8988T (cell line): ENCODE data around the gene UST.
"Not testable (repeated sequence)": the region's sequence is repeated elsewhere in the genome, so short reads cannot be mapped to it uniquely, and the experiment has no call there.

ENCODE experiments used
- DNase-seq: peaks from one replicate; pipeline ENCODE4 v3.0.0; 2011

Gene UST

DNA sequence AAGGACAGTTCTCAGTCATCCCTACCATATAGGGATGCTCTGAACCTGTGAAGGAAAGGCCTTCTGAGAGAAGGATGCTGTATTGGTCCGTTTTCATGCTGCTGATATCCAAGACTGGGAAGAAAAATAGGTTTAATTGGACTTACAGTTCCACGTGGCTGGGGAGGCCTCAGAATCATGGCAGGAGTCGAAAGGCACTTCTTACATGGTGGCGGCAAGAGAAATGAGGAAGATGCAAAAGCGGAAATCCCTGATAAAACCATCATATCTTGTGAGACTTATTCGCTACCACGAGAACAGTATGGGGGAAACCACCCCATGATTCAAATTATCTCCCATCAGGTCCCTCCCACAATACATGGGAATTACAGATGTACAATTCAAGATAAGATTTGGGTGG lies 209.3 kb downstream of the UST start:
- DNase-seq: not testable (repeated sequence)

DNA sequence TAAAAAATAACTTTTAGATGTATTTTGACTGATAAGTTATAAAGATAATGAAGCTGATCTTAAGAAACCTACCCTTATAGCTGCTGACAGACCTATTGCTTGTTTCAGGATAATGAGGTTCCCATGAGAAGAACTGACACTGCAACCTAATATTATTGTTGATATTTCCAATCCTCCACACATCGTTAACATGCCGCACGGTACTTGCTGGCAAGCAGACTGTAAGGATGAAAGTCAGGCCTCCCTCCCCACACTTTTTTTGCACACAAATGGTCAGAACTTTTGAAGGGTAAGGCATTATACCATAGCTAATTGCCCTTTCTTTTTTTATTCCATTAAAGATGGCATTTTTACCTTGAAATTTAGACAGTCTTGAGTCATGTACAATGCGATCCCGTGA lies 210.9 kb downstream of the UST start:
- DNase-seq: no peak

DNA sequence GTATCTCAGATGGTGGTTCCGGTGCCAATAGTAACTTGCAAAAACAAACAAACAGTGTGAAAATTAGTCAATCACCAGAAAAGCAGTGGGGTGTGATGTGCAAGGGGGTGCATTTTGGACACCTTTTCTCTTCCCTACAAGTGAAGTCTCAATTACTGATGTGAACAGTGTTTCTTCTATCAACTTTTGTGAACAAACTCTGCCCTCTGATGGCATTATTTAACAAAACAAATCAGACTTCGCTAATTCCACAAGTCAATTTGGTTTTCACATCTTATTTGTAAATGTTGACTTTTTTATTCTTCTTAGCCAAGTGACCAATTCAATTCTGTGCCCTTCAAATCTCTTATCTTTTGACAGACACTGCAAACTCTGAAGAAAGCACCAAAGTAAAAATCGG lies 212.2 kb downstream of the UST start:
- DNase-seq: no peak

DNA sequence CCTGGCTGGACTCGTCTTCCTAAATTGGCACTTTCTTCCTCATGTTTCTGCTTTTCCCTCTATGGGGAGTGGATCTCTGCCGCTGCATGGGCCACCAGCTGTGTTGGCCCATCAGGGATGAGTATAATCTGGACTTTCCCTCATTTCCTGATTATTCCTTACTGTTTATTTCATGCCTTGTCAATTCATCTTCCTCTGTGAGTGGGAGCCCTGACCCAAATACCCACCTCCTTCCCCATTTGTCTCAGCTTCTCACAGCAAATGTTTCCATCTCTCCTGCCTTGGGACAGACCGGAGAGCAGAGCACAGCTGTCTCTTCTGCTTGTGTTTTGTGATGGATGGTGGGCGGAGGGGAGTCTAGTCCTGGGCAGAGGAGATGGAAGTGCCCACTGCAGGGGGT lies 212.7 kb downstream of the UST start:
- no peak for DNase-seq

DNA sequence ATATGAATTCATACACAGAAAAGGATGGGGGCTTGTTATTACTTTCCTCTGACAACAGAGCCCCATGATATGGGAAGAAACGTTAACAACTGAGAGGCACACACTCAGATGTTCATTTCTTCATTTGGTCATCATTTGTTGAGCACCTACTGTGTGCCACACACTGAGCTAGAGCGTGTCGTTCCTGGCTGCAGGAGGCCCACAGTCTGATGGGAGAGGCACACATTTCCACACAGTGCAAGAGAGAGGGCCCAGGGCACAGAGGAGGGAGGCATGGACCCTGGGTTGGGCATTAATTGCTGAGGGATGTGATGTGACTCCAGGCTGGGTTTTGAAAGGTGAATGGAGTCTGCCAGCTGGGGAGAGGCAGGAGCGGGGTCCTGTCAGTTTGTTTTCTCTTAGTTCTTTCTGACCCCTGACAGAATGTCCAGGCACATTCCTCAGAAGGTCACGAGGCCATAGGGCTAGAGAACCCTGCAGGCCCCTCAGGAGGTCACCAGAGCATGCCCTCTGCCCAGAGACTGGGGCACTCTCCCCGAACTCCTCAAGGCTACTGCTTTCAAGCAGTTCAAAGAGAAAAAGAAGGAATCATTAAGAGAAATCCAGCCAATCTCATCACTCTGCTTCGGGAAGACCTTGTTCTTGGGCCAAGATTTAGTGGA lies 216.2 kb downstream of the UST start:
- DNase-seq: no peak

DNA sequence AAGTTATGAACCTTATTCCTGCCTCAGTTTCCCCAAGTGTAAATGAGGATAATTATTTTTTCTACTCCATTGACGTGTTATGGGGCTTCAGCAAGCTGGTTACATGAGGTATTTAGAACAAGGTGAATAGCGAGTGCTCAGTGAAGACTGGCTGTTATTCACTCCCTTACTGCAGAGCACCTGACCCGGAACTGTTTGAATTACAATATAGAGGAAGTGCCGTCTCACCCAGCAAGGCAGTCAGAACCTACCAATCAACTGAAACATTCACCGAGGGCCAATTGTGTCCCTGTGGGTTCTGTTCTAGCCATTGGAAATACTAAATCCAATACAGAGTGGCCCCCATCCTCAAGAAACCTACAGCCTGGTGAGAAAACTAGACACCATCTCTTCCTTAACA lies 216.9 kb downstream of the UST start:
- no peak for DNase-seq

DNA sequence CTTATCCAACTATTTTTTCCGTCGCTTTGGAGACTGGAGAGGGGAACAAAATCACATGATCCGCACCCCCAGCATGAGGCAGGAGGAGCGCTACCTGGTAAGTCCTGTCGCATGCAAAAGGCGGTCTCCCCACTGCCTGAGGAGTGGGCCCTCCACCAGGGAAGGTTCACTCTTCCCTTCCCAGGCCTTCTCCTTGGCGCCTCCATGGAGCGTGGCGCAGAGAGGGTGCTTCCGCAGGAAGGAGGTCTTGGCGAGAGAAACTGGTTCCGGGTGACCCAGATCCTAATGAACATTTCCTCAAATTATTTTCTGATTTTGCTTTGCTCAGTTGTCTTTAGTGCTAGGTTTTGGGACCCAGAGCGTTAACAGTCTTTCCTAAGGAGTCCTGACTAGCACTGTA lies 217.6 kb downstream of the UST start:
- no peak for DNase-seq

DNA sequence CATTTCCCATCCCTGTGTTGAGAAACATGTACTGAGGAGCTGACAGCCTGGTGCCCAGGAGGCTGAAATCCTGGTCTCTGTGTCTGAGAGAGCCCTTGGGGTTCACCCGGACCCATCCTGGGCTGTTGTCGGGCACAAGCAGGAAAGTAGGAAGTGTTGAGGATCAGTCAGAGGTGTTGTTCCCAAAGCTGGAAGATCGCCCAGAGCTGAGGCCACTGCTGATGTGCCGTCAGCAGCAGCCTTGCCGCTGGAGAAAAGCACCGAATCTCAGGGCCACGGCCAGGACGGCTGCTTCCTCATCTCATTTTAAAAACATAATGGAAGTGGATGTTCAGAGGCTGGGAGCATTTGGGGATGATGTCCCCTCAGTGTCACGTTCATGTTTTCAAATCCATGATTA lies 218.5 kb downstream of the UST start:
- DNase-seq: no peak

DNA sequence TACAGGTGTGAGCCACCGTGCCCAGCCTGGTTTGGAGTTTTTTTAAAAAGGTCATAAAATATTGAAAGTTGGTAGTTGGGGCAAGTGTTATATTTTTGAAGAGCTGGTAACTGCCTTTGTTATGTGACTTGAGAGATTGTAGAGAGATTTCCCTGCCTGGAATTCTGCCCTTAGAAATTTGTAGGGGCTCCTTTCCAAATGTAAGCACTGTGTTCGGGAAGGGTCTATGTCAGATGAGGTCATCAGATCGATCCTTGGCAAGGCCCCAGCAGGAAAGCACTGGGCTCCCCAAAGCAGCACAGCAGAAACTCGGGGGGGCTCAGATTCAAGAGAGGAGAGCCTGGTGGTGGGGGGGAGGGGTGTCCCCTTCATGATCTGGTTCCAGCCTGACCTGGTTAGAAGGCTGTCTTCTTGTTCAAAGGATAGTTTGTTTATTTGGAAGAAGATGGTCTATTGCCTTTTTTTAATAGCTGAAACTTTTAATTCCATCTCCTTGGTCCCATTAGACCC lies 220.2 kb downstream of the UST start:
- DNase-seq: no peak

DNA sequence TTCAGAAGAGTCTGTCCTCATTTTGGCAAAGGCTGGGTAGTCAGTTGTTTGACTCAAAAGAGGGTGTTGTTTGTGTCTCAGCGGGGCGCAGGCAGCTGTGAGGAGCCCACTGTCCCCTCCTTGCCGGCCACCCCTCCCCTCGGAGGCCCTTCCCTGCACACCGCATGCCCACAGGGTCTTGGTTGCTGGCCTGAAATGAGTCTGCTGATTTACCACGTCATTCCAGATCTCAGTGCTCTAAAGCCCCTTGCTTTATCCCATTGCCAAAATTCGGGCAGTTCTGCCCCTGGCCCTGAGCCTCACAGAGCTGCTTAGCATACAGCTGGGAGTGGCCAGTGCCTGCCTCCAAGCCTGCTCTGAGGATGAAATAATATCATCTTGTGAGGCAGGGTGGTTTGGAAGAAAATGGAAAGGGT lies 220.7 kb downstream of the UST start:
- no peak for DNase-seq

DNA sequence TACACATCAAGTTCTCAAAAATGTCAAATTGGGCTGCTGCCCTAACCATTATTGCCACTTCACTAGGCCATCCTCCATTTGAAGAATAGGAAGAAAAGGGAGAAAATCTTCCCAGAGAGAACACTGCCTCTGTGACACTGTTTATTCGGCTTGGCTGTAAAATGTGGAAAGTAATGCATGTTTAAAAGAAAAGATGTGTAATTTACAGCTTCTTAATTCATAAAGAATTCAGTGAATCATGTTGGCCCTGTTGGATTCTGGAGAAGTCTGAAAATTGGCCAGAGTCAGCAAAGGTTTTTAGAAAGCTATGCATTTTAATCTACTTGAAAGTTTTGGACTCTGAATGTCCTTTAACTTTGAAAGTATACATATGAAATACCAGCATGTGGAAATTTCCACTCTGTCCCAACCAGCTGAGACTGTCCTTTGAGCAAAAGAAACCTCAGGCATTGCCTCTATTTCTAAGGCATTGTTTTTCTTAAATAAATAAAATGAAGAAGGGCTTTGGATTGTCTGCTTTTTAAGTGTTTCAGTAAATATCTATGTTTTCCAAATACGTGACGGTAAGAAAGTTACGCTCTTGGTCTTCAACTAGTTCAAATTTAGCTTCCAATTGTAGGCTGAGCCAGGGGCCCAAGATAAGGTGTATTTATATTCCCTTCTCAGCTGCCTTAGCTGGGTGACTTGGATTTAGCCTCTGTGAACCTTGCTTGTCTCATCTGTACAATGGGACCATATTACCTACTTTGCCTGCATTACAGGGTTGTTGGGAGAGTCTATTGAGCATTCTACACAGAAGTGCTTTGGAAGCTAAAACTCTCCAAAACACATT lies 222.2 kb downstream of the UST start:
- DNase-seq: no peak

DNA sequence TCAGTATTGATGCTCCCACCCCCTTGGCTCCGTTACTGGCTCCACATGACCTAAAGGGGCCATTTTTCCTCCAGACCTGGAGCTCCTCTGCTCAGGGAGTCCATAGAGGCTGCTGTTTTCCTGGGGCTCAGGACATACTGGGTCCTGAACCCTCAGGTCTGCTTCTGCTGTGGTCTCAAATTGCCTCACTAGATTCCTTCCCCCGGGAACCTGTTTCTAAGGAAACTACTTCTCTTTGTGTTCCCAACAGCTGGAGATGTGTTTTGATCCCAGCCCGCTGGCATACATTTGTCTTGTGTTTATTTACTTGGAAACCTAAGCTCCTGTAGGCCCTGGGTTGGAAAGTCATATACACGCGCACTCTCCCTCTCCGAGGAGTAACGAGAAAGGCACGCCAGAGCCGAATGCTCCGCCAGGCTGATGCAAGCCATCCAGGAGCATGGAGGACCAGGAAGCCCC lies 222.8 kb downstream of the UST start:
- DNase-seq: no peak

DNA sequence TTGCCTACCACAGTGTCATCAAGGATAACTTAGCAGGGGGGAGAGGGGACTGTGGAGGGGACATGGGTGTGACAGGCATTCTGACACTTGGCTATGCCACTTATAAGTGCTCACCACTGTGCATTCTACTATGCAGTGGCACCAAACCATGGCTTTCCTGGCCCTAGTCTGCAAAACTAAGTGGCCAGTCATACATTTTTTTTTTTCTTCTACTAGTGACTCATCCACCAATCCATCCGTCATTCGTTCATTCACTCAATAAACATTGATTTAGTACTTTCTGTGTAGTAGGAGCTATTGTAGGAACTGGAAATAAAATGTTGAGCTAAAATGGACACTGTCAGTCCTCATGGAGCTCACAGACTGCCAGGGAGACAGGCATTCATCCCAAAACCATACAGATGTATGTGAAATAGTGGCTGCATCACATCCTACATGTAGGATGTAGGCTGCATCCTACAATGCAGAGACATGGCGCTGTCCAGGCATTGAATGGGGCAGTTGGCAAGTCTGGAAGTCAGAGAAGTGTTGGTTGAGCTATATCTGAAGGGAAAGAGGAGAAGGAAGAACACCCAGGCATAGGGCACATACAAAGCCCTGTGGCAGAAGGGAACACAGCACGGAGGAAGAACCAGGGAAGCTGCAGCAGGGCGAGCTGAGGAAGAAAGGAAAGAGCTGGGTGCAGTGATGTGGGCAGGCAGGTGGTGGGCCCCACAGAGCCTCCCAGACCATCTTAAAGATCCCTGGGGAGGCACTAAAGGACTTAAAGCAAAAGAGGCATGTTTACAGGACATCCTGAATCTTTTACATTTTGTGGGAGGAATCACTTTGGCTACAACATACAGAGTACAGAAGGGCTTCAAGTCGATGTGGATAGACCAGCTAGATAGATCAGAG lies 224.4 kb downstream of the UST start:
- DNase-seq: no peak

DNA sequence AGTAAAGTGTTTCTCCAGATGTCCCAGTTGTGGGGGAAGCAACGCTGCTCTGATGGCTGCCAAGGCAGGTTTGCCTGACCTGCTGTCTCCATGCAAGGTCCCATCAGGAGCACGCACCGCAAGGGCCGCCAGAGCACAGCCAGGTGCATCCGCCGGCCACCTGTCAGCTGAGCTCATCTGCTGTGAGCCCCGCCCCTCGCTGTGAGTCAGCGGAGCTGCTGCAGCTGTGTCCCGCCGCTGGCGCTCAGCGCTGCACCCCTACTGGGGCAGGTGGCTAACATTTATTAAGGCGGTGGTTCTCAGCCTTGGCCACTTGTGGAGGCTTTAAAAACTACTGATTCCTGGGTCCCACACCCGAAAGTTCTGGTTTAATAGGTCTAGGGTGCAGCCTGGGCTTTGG lies 225.7 kb downstream of the UST start:
- no peak for DNase-seq

DNA sequence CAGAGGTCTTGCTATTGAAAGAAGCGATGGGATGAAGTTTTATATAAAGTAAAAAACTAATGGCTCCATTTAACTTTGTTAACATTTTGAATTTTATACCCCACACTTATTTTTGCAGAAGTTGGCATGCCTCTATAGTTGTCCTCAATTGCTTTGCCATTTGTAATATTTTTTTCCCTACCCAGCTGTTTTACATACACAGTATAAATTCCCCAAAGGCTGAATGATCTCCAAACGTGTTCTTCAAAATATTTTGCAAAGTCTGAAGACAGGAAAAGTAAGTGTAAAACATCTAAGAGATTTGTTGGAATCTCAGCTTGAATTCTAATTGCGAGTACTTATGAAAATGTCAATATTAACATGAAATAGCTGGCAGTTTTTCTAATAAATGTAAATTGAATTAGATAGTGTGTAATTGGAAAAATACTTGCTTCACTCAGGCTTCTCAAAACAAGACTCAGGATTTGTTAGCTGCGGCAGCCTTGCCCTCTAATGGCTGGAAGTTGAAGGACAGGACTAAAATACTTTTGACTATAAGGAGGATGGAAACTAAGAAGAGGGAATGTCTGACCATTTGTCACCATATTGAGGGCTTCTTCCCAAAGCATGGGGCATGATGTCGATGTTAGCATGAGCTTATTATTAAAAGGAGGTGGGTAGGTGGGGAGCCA lies 226.8 kb downstream of the UST start:
- DNase-seq: no peak

DNA sequence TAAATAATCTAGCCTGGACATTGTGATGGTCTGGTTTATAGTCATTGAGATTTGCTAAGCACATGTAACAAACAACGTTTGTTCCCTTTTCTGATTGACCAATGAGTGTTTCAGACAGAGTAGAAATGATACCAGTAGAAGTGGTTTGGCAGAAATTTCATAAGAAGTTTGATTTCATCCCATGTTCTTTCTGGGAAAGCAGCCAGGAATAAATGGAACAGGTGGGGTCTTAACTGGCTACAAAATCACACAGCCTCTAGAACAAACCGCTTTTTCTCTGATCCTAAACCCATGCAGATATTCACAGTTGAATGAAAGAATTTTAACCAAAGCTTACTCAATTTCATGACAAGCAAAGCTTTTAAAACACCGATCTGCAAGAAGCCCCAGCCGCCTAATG lies 227.5 kb downstream of the UST start:
- DNase-seq: no peak

DNA sequence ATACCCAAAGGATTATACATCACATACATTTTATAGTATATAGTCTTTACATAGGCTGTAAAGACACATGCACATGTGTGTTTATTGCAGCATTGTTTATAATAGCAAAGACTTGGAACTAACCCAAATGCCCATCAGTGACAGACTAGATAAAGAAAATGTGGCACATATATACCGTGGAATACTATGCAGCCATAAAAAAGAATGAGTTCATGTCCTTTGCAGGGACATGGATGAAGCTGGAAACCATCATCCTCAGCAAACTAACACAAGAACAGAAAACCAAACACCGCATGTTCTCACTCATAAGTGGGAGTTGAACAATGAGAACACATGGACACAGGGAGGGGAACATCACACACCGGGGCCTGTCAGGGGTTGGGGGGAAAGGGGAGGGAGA lies 231.5 kb downstream of the UST start:
- not testable (repeated sequence) for DNase-seq

DNA sequence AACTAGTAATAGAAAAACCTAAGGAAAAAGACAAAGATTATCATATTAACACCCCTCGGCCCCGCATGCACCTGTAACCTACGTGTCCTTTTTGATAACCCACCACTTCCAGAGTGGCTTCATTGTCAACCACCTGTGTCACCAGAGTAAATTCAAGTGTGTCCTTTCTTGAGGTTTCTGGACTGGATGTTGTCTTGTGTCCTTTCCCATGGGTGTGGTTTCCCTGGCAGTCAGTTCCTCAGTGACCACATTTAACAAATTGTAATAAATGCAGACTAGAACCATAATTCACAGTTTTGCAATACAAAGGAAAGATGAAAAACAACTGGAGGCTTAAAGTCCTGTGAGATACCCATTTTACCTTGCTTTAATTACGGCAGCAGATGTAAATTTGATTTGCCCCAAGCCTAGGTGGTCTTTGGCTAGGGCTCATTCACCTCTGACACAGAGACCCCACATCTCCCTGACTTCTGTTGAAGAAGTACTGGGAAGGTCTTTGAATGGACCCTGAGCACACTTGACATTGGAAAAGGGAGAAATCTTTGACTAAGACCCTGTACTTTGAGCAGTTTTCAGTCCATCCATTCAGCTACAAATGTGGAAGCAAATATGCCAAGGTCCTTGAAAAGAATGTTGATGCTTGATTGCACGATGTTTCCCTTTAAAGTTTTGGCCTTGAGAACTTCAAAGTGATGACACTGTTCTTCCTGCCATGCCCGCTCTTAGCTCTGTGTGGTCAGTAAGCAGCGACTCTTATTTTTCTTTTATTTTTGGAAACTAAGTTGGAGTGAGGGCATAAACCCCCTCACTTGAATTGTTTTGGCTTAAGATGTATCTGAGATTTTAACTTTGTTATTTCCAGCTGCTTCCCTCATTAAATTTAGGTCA lies 232.4 kb downstream of the UST start:
- no peak for DNase-seq

DNA sequence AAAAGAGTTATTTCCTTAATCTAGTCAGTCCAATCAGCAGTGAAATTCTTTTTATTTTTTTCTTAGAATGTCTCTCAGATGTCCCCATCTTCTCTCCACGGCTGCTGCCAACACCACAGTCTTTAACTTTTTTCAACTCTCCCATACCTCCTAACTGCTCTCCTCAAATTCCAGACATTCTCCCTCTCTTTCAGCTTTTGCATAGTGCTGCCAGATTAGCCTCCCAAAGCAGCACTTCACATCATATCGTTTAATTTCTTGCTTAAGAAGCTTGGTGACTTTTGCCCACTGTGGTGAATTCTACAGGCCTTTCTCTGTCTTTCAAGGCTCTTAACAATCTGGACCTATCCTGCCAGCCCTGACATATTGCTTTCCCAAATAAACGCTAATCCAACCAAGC lies 233.4 kb downstream of the UST start:
- no peak for DNase-seq

DNA sequence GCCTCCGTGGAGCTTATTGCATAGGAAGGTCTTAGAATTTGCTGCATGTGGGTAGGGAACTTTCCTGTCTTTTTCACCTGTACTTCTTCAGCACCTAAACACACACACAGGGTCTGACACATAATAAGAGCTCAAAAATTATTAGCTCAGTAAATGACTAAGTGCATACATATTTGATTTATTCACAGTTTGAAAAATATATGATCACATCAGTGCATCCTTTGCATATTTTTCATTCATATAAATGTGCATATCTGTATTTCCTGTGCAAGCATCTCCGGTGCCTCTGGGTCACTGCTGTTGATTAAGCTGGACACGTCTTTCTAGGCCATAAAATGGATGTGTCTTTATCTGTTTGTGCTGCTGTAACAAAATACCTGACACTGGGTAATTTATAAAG lies 234.7 kb downstream of the UST start:
- DNase-seq: no peak

DNA sequence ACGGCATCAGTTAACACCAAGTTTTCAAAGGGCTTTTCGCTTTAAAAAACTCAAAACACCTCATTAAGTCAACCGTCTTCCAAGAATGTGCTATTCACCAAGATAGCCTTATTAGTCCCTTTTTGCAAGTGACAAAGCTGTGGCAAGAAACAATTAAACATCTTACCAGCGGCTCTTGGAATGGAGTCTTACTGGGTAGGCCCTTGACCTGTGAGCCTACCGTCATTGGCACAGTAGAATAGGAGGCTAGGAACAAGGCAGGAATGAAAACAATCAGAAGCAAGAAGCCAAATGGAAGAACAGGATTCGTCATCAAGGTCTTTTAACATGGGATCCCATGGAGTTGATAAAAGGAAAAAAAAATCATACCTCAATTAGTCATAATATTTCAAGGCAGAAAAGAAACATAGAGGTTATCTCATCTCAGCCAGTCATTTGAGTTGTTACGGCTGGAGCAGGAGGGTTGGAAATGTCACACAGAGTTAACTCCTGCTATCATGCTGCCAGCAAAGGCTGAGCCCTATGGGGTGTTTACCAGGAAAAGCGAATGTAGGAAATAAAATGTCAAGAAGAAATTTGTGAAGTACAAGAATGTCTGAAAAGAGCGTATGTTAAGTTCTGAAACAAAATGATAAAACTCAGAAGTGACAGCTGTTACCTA lies 236.4 kb downstream of the UST start:
- DNase-seq: no peak
